Measurements from ENCODE around the gene KLHL12.

DNA sequence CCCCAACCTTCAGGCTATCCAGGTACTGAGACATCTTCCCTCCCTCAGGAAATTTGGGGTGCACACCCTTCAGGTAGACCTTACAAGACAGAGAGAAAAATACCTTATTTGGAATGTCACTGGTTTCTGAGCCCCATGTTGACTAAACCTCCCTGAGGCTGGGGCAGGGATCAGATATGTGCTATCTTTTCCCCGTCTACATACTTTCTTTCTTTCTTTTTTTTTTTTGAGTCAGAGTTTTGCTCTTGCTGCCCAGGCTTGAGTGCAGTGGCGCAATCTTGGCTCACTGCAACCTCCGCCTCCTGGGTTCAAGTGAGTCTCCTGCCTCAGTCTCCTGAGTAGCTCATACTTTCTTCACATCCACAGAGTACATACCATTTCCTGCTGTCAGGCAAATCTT is 38.4 kb upstream of the KLHL12 start:
- TF ChIP-seq, protein P1, sequence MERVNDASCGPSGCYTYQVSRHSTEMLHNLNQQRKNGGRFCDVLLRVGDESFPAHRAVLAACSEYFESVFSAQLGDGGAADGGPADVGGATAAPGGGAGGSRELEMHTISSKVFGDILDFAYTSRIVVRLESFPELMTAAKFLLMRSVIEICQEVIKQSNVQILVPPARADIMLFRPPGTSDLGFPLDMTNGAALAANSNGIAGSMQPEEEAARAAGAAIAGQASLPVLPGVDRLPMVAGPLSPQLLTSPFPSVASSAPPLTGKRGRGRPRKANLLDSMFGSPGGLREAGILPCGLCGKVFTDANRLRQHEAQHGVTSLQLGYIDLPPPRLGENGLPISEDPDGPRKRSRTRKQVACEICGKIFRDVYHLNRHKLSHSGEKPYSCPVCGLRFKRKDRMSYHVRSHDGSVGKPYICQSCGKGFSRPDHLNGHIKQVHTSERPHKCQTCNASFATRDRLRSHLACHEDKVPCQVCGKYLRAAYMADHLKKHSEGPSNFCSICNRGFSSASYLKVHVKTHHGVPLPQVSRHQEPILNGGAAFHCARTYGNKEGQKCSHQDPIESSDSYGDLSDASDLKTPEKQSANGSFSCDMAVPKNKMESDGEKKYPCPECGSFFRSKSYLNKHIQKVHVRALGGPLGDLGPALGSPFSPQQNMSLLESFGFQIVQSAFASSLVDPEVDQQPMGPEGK (CRISPR knock-in tag; IDR thresholded peaks at IDR 0.05; ENCODE audit: borderline replicate concordance): no peak
- TF ChIP-seq SNAI2 (CRISPR knock-in tag; IDR thresholded peaks at IDR 0.05) (no peak), ISL1 (CRISPR knock-in tag; IDR thresholded peaks at IDR 0.05) (no peak), RARB (CRISPR knock-in tag; IDR thresholded peaks at IDR 0.05) (no peak)
- TF ChIP-seq, protein P2, sequence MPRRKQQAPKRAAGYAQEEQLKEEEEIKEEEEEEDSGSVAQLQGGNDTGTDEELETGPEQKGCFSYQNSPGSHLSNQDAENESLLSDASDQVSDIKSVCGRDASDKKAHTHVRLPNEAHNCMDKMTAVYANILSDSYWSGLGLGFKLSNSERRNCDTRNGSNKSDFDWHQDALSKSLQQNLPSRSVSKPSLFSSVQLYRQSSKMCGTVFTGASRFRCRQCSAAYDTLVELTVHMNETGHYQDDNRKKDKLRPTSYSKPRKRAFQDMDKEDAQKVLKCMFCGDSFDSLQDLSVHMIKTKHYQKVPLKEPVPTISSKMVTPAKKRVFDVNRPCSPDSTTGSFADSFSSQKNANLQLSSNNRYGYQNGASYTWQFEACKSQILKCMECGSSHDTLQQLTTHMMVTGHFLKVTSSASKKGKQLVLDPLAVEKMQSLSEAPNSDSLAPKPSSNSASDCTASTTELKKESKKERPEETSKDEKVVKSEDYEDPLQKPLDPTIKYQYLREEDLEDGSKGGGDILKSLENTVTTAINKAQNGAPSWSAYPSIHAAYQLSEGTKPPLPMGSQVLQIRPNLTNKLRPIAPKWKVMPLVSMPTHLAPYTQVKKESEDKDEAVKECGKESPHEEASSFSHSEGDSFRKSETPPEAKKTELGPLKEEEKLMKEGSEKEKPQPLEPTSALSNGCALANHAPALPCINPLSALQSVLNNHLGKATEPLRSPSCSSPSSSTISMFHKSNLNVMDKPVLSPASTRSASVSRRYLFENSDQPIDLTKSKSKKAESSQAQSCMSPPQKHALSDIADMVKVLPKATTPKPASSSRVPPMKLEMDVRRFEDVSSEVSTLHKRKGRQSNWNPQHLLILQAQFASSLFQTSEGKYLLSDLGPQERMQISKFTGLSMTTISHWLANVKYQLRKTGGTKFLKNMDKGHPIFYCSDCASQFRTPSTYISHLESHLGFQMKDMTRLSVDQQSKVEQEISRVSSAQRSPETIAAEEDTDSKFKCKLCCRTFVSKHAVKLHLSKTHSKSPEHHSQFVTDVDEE (CRISPR knock-in tag; IDR thresholded peaks at IDR 0.05): no peak

All from SK-N-SH treated with all-trans-retinoic acid at 6 μM for 48 hours (cell line).